K562 (cell line): ENCODE measurements around the gene CORO1A. TPM values are rescaled to one million over a fixed set of nuclear protein-coding genes. Genes with fewer than 3 reads are reported as not detected.

Experiments used
- BHLHE40 ChIP-seq: IDR thresholded peaks from 2 replicates; pipeline ENCODE4 v1.6.1; 2011; ENCODE audit warnings: low read length, improper control_type of control experiment
- HDAC2 ChIP-seq: fragments of 450-650 bp; IDR thresholded peaks from 2 replicates; pipeline ENCODE4 v1.6.1; 2016; ENCODE audit warnings: mild to moderate bottlenecking
- MBD1 ChIP-seq: fragments of 250-450 bp; sonication (Bioruptor Pico); IDR thresholded peaks from 2 replicates; pipeline ENCODE4 v1.8.0; 2022; ENCODE audit warnings: inconsistent platforms
- NFE2 ChIP-seq: IDR thresholded peaks from 2 replicates; pipeline ENCODE4 v1.6.1; 2014; ENCODE audit warnings: antibody characterized with exemption, low read depth
- POLR3G ChIP-seq: IDR thresholded peaks from 2 replicates; pipeline ENCODE4 v1.6.1; 2011; ENCODE audit not compliant: insufficient read length, insufficient replicate concordance; ENCODE audit errors: extremely low read depth
- SMAD1 ChIP-seq: fragments of 150-350 bp; IDR thresholded peaks from 2 replicates; pipeline ENCODE4 v1.6.1; 2014; ENCODE audit warnings: low read length, low read depth; ENCODE audit not compliant: partially characterized antibody
- ZBTB17 ChIP-seq: fragments of 450-650 bp; formaldehyde crosslinking; IDR thresholded peaks from 2 replicates; pipeline ENCODE4 v1.4.0; 2020; ENCODE audit warnings: mild to moderate bottlenecking
- ZMIZ1 ChIP-seq, 2 experiments: fragments of 150-350 bp in 1 of 2; IDR thresholded peaks; 2 replicates each; pipeline ENCODE4 v1.6.1; 2012 to 2016; ENCODE audit warnings: low read depth in 2 of 2, low read length in 2 of 2, mild to moderate bottlenecking in 1 of 2, moderate library complexity in 1 of 2
- ZNF830 ChIP-seq: fragments of 250-450 bp; sonication (Bioruptor Pico); IDR thresholded peaks from 2 replicates; pipeline ENCODE4 v1.5.0; 2021; ENCODE audit warnings: mild to moderate bottlenecking
- polyA plus RNA-seq, 8 experiments: library from polyadenylated mRNA; depleted of rRNA in 4 of 8; stranded (reverse) in 5 of 8; unstranded in 3 of 8; fragments of >200 nt; fragmentation: Nextera tagmentation in 2 of 8; fragmentation: Illumina TruSeq in 1 of 8; extraction: Ambion mirVana in 2 of 8; extraction: Trizol in 1 of 8; gene quantifications; 2 replicates each; pipeline versions ENCODE4 v1.2.1 to v1.2.3, GENCODE V29; 2011 to 2014; ENCODE audit warnings: inconsistent platforms in 1 of 8, missing spikeins in 1 of 8
- total RNA-seq, 7 experiments: library from RNA; depleted of rRNA in 6 of 7; stranded (reverse); fragments of >200 nt in 6 of 7; fragmentation: Illumina TruSeq in 2 of 7; extraction: Trizol in 2 of 7; gene quantifications; 2 replicates each; pipeline versions ENCODE4 v1.2.1 to v1.2.3, GENCODE V29; 2011 to 2021; ENCODE audit warnings: low replicate concordance in 1 of 7
- TF ChIP-seq, protein P1 (sequence below): fragments of 450-650 bp; IDR thresholded peaks from 2 replicates; pipeline ENCODE4 v1.6.1; 2016; ENCODE audit warnings: mild to moderate bottlenecking, moderate library complexity

CORO1A gene
- total and polyA plus RNA-seq, 9 of the 15 experiments (the other 6 are each of a cell fraction or from before 2014, with no cell fraction given) = 0.22 to 23.8 (median 7.6) TPM

DNA sequence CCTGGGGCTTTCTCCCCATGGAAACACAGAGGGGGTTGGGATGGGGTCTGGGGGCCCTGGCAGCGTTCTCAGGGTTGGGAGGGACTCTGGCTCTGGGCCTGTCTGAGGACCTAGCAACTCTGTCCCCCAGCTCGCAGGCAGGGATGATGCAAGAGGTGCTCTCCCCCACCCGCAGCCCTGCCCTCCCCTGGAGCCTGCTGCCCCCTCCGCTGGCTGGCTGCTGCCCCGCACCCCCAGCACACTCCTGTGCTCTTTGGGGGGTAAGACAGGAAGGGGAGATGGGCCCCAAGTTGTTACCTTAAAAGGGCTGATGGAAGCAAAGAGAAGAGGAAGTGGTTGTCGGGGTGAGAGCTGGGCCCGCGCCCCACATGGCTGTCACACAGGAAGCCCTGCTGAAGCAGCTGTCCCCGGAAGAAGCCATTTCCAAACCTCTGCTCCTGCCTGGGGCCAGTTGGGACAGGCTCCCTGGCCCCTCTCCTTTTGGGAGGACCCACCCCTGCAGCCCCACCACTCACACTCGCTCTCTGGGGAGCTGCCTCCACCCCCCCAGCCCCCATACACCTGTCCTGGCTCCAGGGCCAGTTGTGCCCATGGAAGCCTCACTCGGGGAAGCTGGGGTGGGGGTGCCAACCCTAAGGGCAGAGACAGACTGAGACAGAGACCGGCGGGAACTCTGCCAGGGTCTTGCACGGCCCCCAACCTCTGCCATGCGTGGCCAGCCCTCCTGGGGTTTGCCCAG lies 2.5 kb downstream of the CORO1A start (continued):
- no peak for TF ChIP-seq ZMIZ1 (IDR thresholded peaks at IDR 0.05; ENCODE audit: low read depth in 2 of 2, low read length in 2 of 2)
- TF ChIP-seq NFE2 = no peak
- no peak for TF ChIP-seq ZNF830 (CRISPR knock-in tag)
- TF ChIP-seq POLR3G = no peak
- peak; percentile 46 for TF ChIP-seq ZBTB17 (CRISPR knock-in tag)
- TF ChIP-seq MBD1 (CRISPR knock-in tag) = no peak
- TF ChIP-seq HDAC2 = no peak
- TF ChIP-seq, protein P1, sequence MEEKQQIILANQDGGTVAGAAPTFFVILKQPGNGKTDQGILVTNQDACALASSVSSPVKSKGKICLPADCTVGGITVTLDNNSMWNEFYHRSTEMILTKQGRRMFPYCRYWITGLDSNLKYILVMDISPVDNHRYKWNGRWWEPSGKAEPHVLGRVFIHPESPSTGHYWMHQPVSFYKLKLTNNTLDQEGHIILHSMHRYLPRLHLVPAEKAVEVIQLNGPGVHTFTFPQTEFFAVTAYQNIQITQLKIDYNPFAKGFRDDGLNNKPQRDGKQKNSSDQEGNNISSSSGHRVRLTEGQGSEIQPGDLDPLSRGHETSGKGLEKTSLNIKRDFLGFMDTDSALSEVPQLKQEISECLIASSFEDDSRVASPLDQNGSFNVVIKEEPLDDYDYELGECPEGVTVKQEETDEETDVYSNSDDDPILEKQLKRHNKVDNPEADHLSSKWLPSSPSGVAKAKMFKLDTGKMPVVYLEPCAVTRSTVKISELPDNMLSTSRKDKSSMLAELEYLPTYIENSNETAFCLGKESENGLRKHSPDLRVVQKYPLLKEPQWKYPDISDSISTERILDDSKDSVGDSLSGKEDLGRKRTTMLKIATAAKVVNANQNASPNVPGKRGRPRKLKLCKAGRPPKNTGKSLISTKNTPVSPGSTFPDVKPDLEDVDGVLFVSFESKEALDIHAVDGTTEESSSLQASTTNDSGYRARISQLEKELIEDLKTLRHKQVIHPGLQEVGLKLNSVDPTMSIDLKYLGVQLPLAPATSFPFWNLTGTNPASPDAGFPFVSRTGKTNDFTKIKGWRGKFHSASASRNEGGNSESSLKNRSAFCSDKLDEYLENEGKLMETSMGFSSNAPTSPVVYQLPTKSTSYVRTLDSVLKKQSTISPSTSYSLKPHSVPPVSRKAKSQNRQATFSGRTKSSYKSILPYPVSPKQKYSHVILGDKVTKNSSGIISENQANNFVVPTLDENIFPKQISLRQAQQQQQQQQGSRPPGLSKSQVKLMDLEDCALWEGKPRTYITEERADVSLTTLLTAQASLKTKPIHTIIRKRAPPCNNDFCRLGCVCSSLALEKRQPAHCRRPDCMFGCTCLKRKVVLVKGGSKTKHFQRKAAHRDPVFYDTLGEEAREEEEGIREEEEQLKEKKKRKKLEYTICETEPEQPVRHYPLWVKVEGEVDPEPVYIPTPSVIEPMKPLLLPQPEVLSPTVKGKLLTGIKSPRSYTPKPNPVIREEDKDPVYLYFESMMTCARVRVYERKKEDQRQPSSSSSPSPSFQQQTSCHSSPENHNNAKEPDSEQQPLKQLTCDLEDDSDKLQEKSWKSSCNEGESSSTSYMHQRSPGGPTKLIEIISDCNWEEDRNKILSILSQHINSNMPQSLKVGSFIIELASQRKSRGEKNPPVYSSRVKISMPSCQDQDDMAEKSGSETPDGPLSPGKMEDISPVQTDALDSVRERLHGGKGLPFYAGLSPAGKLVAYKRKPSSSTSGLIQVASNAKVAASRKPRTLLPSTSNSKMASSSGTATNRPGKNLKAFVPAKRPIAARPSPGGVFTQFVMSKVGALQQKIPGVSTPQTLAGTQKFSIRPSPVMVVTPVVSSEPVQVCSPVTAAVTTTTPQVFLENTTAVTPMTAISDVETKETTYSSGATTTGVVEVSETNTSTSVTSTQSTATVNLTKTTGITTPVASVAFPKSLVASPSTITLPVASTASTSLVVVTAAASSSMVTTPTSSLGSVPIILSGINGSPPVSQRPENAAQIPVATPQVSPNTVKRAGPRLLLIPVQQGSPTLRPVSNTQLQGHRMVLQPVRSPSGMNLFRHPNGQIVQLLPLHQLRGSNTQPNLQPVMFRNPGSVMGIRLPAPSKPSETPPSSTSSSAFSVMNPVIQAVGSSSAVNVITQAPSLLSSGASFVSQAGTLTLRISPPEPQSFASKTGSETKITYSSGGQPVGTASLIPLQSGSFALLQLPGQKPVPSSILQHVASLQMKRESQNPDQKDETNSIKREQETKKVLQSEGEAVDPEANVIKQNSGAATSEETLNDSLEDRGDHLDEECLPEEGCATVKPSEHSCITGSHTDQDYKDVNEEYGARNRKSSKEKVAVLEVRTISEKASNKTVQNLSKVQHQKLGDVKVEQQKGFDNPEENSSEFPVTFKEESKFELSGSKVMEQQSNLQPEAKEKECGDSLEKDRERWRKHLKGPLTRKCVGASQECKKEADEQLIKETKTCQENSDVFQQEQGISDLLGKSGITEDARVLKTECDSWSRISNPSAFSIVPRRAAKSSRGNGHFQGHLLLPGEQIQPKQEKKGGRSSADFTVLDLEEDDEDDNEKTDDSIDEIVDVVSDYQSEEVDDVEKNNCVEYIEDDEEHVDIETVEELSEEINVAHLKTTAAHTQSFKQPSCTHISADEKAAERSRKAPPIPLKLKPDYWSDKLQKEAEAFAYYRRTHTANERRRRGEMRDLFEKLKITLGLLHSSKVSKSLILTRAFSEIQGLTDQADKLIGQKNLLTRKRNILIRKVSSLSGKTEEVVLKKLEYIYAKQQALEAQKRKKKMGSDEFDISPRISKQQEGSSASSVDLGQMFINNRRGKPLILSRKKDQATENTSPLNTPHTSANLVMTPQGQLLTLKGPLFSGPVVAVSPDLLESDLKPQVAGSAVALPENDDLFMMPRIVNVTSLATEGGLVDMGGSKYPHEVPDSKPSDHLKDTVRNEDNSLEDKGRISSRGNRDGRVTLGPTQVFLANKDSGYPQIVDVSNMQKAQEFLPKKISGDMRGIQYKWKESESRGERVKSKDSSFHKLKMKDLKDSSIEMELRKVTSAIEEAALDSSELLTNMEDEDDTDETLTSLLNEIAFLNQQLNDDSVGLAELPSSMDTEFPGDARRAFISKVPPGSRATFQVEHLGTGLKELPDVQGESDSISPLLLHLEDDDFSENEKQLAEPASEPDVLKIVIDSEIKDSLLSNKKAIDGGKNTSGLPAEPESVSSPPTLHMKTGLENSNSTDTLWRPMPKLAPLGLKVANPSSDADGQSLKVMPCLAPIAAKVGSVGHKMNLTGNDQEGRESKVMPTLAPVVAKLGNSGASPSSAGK = peak; percentile 69; the same call in 1 of the 2 replicates
- TF ChIP-seq BHLHE40 = no peak
- no peak for TF ChIP-seq SMAD1
